NB4 (cell line): ENCODE measurements around the gene ZNF181.

Experiments used
- TF ChIP-seq, protein P1 (sequence below): IDR thresholded peaks from one replicate; pipeline ENCODE4 v1.5.1; 2012; ENCODE audit warnings: low read depth, low read length
- TF ChIP-seq, protein P2 (sequence below): IDR thresholded peaks from 2 replicates; pipeline ENCODE4 v1.6.1; 2011; ENCODE audit warnings: low read depth, low read length

DNA sequence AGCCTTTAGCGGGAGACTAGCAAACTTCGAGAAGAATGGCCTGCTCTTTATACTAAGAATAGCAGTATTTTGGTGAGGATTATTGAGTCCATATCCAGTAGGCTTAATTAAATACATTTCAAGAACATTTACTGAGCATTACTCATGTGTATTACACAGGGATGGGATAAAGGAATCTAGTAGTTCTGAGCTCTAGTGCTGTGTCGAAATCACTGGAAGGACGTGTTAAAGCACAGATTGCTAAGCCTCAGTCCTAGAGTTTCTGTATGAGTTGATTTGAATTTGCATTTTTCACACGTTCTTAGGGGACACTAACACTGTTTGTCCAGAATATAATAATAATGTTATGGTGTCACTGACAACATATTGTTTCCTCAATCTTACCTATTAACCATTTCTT lies 47.6 kb upstream of the ZNF181 start:
- TF ChIP-seq, protein P1, sequence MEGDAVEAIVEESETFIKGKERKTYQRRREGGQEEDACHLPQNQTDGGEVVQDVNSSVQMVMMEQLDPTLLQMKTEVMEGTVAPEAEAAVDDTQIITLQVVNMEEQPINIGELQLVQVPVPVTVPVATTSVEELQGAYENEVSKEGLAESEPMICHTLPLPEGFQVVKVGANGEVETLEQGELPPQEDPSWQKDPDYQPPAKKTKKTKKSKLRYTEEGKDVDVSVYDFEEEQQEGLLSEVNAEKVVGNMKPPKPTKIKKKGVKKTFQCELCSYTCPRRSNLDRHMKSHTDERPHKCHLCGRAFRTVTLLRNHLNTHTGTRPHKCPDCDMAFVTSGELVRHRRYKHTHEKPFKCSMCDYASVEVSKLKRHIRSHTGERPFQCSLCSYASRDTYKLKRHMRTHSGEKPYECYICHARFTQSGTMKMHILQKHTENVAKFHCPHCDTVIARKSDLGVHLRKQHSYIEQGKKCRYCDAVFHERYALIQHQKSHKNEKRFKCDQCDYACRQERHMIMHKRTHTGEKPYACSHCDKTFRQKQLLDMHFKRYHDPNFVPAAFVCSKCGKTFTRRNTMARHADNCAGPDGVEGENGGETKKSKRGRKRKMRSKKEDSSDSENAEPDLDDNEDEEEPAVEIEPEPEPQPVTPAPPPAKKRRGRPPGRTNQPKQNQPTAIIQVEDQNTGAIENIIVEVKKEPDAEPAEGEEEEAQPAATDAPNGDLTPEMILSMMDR, result no peak
- TF ChIP-seq, protein P2, sequence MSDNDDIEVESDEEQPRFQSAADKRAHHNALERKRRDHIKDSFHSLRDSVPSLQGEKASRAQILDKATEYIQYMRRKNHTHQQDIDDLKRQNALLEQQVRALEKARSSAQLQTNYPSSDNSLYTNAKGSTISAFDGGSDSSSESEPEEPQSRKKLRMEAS, result no peak
